HG02973 (cell line): Measurements from ENCODE around the gene TSPAN11.
"Not testable (repeated sequence)": the region's sequence is repeated elsewhere in the genome, so short reads cannot be mapped to it uniquely, and the experiment has no call there.

Experiments used
- ATAC-seq: cut with Tn5 transposase; IDR thresholded peaks from one replicate; pipeline ENCODE4 v1.9.1; 2021; ENCODE audit warnings: moderate library complexity; ENCODE audit not compliant: unreplicated experiment

Gene TSPAN11

DNA sequence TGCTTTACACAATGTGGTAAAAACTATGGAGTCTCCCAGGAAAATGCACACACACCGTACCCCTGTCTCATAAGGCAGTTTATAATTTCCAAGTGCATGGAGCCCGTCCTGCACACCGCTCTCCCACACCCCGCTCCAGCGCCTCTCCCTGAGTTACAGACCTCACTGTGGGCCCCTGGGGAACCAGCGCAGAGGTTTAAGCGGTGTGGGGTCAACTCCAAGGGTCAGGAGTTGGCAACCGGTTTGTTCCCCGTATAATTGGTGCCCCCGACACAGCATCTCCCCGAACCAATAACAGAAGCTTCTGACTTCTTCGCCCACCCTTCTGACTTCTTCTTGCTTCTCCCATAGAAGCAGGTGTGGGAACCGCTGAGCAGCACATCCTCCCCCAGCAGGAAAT is 88.7 kb downstream of the TSPAN11 start:
- ATAC-seq, result no peak

DNA sequence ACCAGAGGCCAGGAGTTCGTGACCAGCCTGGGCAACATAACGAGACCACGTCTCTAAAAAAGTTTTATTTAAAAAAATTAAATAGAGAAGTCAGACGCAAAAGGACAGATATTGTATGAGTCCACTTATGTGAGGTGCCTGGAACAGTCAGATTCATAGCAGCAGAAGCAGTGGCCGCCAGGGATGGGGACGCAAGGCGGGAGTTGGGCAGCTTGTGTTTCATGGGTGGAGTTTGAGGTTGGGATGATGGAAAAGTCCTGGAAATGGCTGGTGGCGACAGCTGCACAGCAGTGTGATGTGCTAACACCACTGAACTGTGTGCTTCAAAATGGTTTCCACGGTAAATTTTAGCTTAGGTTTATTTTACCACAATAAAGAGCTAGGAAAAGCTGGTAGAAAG is 89.5 kb downstream of the TSPAN11 start:
- no peak for ATAC-seq

DNA sequence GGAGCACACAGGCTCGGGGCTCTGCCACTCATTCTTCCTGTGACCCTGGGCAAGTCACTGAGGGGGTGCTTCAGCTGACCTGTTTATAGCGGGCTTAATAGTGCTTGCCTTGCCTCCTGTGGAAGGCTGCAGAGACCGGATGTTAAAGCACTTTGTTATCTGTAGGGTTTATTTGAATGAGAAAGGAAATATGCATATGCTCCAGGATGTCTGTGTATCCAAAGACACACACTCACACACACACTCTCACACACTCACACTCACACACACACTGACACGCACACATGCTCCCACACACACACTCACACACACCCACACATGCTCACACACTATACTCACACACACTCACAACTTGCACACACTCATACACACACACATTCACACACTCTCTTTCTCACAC is 91.0 kb downstream of the TSPAN11 start:
- ATAC-seq, result no peak

DNA sequence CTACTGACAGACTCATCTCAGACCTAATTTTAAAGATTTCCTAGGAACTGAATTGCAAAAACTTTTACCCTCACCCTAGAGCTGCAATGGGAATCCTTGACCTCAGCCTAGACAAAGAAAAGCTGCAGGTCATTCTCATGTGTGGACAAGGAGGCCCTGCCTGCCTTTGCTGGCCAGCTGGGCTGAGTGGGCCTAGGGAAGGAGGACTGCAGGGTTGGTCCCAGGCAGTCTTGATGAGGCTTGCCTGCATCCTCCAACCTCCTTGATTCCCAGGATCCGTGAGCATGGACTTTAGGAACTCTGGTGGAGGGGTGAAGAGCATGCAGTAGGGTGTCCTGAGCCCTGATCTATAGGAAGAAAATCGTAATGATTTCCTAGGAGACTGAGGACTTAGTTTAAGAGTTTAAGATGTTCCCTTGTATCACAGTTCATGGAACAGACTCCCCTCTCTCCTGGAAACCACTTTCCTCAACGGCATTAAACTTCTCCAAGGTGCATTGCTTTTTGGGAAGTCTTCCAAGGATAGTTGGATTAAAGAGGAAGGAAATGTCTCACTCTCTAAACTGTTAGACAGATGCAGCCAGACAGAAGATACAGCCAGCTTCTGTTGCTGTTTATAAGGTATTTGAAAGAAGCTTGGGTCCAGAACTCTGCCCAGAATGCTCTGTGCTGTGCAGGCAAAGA is 91.7 kb downstream of the TSPAN11 start:
- no peak for ATAC-seq

DNA sequence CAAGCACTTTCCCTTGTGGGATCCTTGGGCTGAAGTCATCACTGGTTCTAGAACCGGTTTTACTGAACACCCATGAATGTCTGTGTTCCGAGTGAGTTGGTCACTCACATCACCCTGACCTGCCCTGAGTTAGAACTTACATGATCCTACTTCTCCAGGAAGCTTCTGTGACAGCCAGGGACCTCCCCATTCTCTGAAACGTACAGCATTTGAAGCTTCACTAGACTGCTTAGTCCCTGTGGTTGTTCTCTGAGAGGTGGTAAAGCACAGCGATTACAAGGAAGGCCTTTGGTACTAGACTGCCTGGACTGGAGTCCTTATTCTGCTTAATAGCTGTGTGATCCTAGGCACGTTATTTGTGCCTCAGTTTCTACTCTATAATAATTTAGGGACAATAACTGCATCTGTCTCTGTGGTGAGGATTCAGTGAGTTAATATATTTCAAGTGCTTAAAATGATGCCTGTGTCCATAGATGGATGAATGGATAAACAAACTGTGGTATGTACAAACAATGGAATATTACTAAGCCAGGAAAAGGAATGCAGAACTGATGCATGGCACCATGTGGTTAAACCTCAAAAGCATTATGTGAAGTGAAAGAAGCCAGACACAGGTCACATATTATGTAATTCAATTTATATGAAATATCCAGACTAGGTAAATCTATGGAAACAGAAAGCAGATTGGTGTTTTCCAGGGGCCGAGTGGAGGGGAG is 92.4 kb downstream of the TSPAN11 start:
- no peak for ATAC-seq

DNA sequence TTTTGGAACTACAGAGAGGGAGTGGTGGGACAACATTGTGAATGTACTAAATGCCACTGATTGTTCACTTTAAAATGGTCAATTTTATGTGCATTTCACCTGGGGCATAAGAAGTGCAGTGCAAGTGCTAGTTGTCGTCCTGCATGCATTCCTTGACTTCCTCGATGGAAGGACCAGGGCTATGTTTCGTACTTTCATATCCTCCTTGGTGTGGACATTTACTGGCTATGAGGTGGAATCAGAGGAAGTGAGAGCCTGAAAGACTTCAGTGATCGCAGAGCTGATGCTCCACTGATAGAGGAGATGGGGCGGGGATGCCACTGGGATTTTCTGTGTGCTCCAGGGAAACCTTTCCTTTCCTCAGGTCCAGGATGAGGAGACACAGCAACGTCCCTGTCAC is 93.0 kb downstream of the TSPAN11 start:
- ATAC-seq, result no peak

DNA sequence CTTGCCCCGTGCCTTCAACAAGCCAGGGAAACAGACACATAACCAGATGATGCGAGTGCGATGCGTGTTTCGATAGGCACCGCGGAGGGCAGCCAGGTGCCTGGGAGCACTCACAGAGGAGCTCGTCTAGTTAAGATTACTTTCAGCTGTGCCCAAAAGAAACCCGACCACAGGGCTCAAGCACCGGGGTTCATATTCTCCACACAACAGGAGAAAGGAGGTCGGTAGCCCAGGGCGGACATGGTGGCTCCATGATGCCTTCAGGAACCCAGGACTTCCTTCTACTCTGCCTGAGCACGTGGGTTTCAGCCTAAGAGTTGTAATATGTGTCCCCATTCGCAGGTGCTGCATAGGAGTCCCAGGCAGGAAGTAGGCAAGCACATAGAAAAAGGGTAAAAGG is 93.4 kb downstream of the TSPAN11 start:
- no peak for ATAC-seq

DNA sequence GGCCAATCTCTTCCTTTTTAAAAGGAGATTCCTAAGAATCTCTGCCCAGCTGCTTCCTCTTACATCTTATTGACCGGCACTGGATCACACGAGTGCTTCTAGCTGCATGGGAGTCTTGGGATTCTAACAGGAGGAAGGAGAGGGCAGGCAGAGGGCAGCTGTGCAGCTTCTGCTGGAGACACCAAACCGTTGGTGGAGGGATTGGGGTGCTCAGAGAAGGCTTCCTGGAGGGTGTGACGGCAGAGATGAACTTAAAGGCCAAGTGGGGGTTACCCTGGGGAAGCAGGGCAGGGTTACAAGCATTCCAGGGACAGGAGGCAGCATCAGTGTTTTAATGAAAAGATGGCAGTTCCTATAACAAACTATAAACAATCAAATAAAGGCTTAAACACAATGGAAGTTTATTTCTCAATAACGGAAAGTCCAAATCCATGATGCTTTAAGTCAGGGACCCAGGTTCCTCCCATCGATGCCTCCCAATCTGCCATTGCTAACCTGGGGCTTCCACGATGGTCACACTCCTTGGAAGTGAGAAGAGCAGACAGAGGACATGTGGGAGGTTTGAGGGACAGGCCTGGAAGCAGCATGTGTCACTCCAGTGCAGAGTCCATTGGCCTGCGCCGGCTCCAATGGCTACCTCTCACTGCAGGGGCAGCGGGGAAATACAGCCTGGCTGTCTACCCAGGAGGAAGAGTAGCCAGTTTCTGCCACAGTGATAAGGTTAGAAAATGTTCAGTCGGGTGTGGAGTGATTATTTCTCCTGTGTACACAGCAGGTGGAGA is 94.0 kb downstream of the TSPAN11 start:
- no peak for ATAC-seq

DNA sequence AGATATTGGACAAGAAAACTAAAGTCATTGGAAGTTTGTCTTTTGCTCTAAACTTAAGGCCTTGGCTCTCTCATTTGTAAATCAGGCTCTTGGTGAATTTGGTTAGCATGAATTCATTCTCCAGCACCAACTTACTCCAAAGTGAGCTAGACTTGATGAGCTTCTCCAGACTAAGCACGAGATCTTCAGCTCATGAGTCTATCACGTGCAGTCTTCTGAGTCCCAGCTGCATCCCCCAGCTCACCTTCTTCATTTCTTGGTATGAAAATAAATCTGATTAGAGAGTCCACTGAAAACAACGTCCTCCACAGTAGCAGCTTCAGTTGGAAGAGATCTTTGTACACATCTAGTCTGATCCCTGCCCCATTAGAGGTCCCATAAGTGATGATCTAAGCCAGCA is 94.6 kb downstream of the TSPAN11 start:
- no peak for ATAC-seq

DNA sequence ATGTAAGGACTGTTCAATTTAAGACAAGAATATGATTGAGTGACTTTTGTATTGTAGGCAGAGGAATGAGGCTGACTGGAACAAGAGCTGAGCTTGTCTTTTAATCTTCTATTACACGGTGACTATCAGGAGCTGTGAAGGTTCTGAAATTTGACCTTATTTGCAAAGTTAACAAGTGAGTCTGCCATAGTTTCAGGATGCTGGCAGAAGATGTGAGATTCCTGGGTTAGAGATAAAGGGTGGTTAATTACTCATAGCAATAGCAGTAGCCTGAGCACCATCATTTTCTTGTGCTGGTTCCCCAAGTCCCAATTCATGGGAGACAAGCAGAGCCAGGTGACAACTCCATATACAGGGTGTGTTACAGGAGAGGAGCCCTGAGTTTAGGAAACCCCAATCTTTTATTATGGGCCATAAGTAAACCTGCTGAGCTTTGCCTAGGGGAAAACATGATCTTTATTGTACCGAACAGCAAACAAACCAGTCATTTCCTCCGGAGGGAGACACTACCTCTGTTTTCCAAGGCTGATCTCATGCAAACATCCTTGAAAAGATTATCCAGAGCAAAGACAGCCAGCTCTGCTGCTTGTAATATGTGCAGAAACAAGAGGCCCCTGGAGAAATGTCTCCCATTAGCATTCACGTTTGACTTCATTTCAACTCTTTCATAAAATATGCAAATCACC is 95.4 kb downstream of the TSPAN11 start:
- ATAC-seq, result no peak

DNA sequence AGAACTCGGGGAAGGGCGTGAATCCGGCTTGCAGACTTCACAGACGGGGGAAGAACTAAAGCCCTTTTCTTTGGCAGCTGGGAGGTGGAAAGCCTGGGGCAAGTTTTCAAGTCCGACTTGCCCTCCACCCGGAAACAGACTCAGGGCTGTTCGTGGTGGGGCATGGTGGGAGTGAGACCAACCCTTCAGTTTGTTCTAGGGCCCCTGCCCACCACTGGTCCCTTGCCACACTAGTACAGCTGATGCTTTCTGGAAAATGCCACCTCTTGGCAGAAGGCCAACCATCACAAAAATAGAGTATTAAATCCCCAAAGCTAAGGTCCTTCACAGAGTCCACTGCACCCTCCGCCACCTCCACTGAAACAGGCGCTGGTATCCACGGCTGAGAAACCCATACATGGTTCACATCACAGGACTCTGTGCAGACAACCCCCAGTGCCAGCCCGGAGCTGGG is 96.8 kb downstream of the TSPAN11 start:
- no peak for ATAC-seq

DNA sequence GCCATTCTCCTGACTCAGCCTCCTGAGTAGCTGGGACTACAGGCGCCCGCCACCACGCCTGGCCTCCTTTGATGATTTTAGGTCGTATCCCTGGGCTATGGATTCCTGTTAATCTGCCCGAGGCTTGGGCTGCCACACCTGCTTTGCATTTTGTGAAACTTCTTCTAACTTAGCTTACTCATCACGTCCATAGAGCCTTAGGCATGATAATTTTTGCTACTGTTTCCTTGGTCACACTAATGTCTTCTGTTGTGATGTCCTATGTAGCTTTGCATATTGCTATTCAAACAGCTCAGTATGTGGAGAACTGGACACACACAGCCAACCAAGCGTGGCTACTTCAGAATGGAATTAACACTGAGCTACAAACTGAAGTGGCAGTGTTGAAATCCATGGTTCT is 99.7 kb downstream of the TSPAN11 start:
- ATAC-seq, result no peak

DNA sequence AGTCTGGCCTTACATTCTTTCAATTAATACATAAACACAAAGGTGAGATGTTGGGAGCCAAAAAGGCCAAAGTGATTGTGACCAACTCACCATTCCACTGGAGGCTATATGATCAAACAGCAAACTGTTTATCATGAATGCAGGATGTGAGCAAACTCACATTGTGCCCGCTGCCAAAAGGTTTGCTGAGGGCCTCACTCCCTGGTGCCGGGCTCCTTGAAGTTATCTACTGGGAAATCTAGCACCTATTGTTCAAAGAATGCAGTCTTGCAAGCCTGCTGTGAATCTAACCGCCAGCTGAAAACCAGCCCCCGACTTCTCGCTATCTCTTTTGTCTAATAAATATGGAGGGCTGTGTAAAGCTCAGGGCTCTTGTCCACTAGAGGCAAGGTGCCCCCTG is 100.5 kb downstream of the TSPAN11 start:
- not testable (repeated sequence) for ATAC-seq

DNA sequence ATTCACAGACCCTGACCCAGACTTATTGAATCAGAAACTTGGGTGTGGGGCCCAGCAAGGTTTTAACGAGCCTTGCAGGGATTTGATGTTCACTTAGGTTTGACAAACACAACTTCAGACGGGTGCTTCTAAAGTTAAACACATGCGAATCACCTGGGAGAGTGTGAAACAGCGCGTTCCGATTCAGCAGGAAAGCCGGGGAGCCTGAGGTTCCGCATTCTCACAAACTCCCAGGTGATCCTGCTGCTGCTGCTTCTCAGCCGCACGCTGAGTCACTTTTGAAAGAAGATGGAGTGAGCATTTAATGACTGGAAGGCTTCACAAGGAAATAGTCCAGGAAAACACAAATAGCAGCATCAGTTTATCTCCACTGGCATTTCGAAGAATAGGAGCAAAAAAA is 102.9 kb downstream of the TSPAN11 start:
- no peak for ATAC-seq

DNA sequence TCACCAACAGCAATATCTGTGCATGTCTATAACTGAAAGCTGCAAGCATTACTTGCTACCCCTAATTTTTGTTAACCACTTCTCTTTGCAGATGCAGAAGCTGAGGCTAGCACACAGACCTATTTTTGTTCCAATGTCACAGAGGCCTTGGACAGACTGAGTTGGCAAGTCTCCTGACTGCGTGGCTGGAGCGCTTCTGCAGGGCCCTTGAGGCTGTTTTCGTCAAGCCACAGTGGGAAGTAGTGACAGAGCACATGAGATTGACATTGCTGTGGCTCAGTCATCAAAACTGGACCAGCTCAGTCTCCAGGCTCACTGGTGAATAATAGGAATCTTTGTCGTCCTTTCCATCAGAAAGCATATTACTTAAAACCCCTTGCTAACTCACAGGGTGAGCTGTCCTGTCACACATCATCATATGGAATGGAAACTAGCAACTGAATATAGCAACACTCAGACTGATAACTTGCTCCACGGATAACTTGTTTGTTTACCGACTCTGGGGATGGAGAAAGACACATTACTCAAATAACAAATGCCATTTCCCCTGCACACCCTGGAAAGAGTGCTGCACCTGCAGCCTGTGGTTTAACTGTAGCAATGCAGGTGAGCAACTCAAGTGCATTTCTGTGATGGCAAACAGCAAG is 103.5 kb downstream of the TSPAN11 start:
- no peak for ATAC-seq

DNA sequence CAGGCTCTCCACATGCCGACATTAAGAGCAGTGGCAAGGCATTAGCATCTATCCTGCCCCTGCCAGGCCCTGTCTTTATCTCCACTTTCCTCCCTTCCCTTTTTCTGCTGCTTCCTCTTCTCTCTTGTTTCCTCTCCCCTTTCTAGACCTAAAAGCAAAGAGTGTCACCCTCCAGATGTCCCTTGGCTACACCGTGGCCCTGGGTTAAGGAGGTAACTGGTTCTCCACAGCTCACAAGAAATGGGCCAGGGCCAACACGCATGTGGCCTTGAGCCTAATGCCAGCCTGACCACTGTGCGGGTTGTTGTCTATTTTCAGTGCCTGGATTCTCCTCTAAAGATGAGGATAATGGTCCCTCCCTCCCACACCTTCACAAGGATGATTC is 105.4 kb downstream of the TSPAN11 start:
- ATAC-seq, result no peak

DNA sequence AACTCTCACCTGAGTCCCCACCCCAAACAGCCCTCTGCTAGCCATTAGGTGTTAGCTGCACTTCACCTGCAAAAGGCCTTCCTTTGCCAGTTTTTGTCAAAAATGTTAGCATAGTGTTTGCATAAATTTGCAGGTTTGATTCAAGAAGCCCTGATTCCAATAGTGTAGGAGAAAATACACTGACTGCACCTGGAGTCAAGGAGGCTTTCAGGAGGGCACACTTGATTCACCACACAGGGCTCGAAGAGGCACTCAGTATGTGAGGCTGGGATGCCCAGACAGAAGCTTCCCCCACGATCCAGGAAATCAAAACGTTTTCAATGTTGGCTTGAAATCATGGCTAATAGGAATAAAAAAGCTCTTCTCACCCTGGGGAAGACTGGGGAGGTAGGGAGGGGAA is 106.6 kb downstream of the TSPAN11 start:
- ATAC-seq, result no peak

DNA sequence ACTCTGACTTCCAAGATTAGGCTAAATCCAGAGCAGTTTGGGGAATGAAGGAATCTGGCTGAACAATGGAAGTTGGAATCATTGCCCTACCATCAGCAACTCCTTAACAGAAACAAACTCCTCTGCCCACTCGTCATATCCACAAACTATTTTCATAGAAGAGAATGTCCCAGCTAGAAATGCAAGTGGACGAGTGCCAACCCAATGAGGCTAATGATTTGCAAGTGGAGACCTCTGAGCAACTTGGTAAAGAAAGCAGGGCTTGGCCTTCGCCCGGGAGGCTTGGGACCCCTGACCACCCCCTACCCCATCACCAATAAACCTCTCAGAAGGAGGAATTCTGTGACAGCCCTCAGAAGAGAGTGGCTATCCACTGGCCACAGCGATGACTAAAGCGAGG is 107.1 kb downstream of the TSPAN11 start:
- ATAC-seq, result no peak

DNA sequence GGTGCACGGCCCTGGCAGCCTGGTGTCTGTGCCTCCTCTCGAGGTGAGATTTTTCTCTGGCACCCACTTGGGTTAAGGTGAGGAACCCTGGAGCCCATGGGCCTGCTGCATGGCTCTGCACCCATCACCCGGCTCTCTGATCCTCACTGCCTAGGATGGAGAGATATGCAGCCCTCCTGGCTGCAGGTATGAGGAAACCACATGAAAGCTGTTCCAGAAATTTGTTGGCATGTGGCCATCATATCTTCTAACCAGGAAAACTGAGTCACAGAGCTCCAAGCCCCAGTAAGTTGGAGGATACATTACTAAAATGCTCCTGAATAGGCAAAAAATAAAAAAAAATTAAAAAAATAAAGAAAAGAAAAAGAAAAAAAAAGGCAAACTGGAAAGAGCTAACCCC is 107.8 kb downstream of the TSPAN11 start:
- no peak for ATAC-seq

DNA sequence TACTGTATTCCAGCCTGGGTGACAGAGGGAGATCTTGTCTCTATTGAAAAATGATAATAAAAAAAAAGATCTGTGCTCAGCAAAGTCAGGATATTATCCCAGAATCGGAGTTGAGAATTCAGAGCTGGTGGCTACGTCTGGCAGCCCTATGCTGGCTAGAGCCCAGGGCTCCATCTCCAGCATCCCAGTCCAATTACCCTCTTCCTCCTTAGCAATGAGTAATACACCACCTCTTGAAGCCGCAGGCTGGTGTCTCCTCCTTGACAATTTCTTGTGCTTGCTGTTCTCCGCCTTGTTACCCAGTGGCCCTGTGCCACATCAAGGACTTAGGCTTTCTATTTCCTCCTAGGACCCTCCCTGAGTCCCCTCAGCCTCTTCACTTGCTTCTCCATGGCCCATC is 108.7 kb downstream of the TSPAN11 start:
- ATAC-seq, result no peak
